GM12878 (cell line): ENCODE data around the gene COL23A1. TPM values are rescaled to one million over a fixed set of nuclear protein-coding genes. Genes with fewer than 3 reads are reported as not detected.

Source experiments
- CHD2 ChIP-seq: IDR thresholded peaks from 2 replicates; pipeline ENCODE4 v1.6.1; 2011; ENCODE audit warnings: low read depth, low read length, improper control_type of control experiment, borderline replicate concordance
- HDGF ChIP-seq: fragments of 450-650 bp; IDR thresholded peaks from 2 replicates; pipeline ENCODE4 v1.6.1; 2016; ENCODE audit warnings: antibody characterized with exemption
- KDM1A ChIP-seq: fragments of 200-600 bp; sonication (generic); IDR thresholded peaks from 2 replicates; pipeline ENCODE4 v1.6.1; 2016; ENCODE audit warnings: borderline replicate concordance
- KLF5 ChIP-seq: fragments of 450-650 bp; IDR thresholded peaks from 2 replicates; pipeline ENCODE4 v1.6.1; 2014; ENCODE audit warnings: mild to moderate bottlenecking; ENCODE audit not compliant: partially characterized antibody
- RELA ChIP-seq: fragments of 450-650 bp; IDR thresholded peaks from 2 replicates; pipeline ENCODE4 v1.8.0; 2014; ENCODE audit warnings: borderline replicate concordance; ENCODE audit not compliant: partially characterized antibody
- WRNIP1 ChIP-seq: IDR thresholded peaks from 2 replicates; pipeline ENCODE4 v1.6.1; 2011; ENCODE audit warnings: low read depth, low read length, improper control_type of control experiment, borderline replicate concordance
- YBX1 ChIP-seq: fragments of 450-650 bp; IDR thresholded peaks from 2 replicates; pipeline ENCODE4 v1.6.1; 2016; ENCODE audit warnings: antibody characterized with exemption
- polyA plus RNA-seq, 11 experiments: library from polyadenylated mRNA; depleted of rRNA in 4 of 11; unstranded in 6 of 11; stranded (reverse) in 5 of 11; fragments of >200 nt; fragmentation: Nextera tagmentation in 4 of 11; fragmentation: Illumina TruSeq in 1 of 11; extraction: Ambion mirVana in 4 of 11; extraction: Trizol in 1 of 11; gene quantifications; 1 replicate in 1 of 11; 2 replicates in 10 of 11; pipeline versions ENCODE4 v1.2.1 to v1.2.3, GENCODE V29; 2011 to 2016; ENCODE audit warnings: inconsistent platforms in 2 of 11, missing spikeins in 2 of 11, low read depth in 1 of 11
- total RNA-seq, 4 experiments: library from RNA; depleted of rRNA in 3 of 4; stranded (reverse); fragments of >200 nt in 3 of 4; fragmentation: Illumina TruSeq in 1 of 4; extraction: Trizol in 1 of 4; gene quantifications; 2 replicates each; pipeline versions ENCODE4 v1.2.1 to v1.2.3, GENCODE V29; 2013 to 2021
- TF ChIP-seq, protein P1 (sequence below): fragments of 450-650 bp; IDR thresholded peaks from 2 replicates; pipeline ENCODE4 v1.6.1; 2014; ENCODE audit warnings: mild to moderate bottlenecking
- TF ChIP-seq, protein P2 (sequence below): IDR thresholded peaks from 2 replicates; pipeline ENCODE4 v1.6.1; 2012; ENCODE audit warnings: low read depth, low read length, improper control_type of control experiment
- TF ChIP-seq, protein P3 (sequence below): fragments of 450-650 bp; formaldehyde crosslinking; IDR thresholded peaks from 2 replicates; pipeline ENCODE4 v1.5.0; 2022; ENCODE audit warnings: mild to moderate bottlenecking, missing genetic modification characterization
- TF ChIP-seq, protein P4 (sequence below): fragments of 450-650 bp; IDR thresholded peaks from 2 replicates; pipeline ENCODE4 v1.6.1; 2017; ENCODE audit warnings: borderline replicate concordance

COL23A1 gene
- total and polyA plus RNA-seq, 10 of the 15 experiments (the other 5 are each of a cell fraction or from before 2014, with no cell fraction given) = 0.03 to 0.83 (median 0.09) TPM; not detected in 5

DNA sequence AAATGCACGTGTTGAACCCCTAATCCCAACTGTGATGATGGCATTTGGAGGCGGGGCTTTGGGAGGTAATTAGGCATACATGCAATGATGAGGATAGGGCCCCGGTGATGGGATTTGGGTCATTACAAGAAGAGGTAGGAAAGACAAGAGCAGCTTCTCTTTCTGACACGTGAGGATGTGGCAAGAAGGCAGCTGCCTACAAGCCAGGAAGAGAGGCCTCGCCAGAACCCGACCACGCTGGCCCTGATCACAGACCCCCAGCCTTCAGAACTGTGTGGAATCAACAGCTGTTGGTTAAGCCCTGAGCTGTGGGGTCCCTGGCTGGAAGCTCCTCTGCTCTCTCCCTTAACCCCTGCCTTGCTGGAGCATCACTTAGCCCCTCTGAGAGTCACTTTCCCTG is 57.5 kb downstream of the COL23A1 start (continued):
- TF ChIP-seq, protein P1, sequence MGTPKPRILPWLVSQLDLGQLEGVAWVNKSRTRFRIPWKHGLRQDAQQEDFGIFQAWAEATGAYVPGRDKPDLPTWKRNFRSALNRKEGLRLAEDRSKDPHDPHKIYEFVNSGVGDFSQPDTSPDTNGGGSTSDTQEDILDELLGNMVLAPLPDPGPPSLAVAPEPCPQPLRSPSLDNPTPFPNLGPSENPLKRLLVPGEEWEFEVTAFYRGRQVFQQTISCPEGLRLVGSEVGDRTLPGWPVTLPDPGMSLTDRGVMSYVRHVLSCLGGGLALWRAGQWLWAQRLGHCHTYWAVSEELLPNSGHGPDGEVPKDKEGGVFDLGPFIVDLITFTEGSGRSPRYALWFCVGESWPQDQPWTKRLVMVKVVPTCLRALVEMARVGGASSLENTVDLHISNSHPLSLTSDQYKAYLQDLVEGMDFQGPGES = no peak
- TF ChIP-seq CHD2 (no peak), HDGF (no peak), YBX1 (no peak), KLF5 (no peak), WRNIP1 (no peak), KDM1A (no peak), RELA (no peak)
- TF ChIP-seq, protein P2, sequence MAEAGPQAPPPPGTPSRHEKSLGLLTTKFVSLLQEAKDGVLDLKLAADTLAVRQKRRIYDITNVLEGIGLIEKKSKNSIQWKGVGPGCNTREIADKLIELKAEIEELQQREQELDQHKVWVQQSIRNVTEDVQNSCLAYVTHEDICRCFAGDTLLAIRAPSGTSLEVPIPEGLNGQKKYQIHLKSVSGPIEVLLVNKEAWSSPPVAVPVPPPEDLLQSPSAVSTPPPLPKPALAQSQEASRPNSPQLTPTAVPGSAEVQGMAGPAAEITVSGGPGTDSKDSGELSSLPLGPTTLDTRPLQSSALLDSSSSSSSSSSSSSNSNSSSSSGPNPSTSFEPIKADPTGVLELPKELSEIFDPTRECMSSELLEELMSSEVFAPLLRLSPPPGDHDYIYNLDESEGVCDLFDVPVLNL = no peak
- TF ChIP-seq, protein P3, sequence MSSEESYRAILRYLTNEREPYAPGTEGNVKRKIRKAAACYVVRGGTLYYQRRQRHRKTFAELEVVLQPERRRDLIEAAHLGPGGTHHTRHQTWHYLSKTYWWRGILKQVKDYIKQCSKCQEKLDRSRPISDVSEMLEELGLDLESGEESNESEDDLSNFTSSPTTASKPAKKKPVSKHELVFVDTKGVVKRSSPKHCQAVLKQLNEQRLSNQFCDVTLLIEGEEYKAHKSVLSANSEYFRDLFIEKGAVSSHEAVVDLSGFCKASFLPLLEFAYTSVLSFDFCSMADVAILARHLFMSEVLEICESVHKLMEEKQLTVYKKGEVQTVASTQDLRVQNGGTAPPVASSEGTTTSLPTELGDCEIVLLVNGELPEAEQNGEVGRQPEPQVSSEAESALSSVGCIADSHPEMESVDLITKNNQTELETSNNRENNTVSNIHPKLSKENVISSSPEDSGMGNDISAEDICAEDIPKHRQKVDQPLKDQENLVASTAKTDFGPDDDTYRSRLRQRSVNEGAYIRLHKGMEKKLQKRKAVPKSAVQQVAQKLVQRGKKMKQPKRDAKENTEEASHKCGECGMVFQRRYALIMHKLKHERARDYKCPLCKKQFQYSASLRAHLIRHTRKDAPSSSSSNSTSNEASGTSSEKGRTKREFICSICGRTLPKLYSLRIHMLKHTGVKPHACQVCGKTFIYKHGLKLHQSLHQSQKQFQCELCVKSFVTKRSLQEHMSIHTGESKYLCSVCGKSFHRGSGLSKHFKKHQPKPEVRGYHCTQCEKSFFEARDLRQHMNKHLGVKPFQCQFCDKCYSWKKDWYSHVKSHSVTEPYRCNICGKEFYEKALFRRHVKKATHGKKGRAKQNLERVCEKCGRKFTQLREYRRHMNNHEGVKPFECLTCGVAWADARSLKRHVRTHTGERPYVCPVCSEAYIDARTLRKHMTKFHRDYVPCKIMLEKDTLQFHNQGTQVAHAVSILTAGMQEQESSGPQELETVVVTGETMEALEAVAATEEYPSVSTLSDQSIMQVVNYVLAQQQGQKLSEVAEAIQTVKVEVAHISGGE (CRISPR knock-in tag) = no peak
- TF ChIP-seq, protein P4, sequence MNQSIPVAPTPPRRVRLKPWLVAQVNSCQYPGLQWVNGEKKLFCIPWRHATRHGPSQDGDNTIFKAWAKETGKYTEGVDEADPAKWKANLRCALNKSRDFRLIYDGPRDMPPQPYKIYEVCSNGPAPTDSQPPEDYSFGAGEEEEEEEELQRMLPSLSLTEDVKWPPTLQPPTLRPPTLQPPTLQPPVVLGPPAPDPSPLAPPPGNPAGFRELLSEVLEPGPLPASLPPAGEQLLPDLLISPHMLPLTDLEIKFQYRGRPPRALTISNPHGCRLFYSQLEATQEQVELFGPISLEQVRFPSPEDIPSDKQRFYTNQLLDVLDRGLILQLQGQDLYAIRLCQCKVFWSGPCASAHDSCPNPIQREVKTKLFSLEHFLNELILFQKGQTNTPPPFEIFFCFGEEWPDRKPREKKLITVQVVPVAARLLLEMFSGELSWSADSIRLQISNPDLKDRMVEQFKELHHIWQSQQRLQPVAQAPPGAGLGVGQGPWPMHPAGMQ = no peak
